Measurements from ENCODE around the gene CSNK1G1.

DNA sequence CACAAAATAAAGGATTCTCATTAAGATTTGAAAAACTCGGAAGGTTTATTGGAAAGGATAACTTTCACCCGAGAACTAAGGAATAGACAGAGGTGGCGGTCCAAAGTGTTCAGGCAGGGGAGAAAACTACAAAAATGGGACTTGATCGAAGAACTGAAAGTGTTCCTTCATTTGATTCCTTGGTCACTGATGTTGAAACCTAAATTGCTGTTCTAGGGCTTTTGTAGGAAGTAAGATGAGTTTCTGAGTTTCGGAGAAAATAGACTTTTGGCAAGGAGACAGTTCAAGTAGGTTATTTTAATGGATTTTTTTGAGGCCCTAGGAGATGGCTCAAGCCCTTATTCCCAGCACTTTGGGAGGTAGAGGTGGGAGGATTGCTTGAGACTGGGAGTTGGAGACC, 33.1 kb upstream of the CSNK1G1 start:
- TF ChIP-seq, protein P1, sequence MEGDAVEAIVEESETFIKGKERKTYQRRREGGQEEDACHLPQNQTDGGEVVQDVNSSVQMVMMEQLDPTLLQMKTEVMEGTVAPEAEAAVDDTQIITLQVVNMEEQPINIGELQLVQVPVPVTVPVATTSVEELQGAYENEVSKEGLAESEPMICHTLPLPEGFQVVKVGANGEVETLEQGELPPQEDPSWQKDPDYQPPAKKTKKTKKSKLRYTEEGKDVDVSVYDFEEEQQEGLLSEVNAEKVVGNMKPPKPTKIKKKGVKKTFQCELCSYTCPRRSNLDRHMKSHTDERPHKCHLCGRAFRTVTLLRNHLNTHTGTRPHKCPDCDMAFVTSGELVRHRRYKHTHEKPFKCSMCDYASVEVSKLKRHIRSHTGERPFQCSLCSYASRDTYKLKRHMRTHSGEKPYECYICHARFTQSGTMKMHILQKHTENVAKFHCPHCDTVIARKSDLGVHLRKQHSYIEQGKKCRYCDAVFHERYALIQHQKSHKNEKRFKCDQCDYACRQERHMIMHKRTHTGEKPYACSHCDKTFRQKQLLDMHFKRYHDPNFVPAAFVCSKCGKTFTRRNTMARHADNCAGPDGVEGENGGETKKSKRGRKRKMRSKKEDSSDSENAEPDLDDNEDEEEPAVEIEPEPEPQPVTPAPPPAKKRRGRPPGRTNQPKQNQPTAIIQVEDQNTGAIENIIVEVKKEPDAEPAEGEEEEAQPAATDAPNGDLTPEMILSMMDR (IDR thresholded peaks at IDR 0.05) = no peak
- TF ChIP-seq SREBF2 (IDR thresholded peaks at IDR 0.05) (no peak), JUN (IDR thresholded peaks at IDR 0.05) (no peak), POLR2A (IDR thresholded peaks at IDR 0.05; ENCODE audit: low read length) (no peak), MYC (IDR thresholded peaks at IDR 0.05; ENCODE audit: borderline replicate concordance, low read length) (no peak), CEBPB (IDR thresholded peaks at IDR 0.05) (no peak), EP300 (IDR thresholded peaks at IDR 0.05) (no peak), SMC3 (IDR thresholded peaks at IDR 0.05) (no peak), JUNB (IDR thresholded peaks at IDR 0.05) (no peak)
- TF ChIP-seq, protein P2, sequence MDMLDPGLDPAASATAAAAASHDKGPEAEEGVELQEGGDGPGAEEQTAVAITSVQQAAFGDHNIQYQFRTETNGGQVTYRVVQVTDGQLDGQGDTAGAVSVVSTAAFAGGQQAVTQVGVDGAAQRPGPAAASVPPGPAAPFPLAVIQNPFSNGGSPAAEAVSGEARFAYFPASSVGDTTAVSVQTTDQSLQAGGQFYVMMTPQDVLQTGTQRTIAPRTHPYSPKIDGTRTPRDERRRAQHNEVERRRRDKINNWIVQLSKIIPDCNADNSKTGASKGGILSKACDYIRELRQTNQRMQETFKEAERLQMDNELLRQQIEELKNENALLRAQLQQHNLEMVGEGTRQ (IDR thresholded peaks at IDR 0.05) = no peak
- TF ChIP-seq, protein P3, sequence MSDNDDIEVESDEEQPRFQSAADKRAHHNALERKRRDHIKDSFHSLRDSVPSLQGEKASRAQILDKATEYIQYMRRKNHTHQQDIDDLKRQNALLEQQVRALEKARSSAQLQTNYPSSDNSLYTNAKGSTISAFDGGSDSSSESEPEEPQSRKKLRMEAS (IDR thresholded peaks at IDR 0.05) = no peak
- TF ChIP-seq, protein P4, sequence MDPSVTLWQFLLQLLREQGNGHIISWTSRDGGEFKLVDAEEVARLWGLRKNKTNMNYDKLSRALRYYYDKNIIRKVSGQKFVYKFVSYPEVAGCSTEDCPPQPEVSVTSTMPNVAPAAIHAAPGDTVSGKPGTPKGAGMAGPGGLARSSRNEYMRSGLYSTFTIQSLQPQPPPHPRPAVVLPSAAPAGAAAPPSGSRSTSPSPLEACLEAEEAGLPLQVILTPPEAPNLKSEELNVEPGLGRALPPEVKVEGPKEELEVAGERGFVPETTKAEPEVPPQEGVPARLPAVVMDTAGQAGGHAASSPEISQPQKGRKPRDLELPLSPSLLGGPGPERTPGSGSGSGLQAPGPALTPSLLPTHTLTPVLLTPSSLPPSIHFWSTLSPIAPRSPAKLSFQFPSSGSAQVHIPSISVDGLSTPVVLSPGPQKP (IDR thresholded peaks at IDR 0.05; ENCODE audit: low read depth, low read length) = no peak

All from A549 (cell line).